ENCODE data around the gene ITSN1.
A peak's percentile ranks its signal among the peaks of the same experiment; 100 is the strongest.

The ITSN1 gene

GRCh38 chr21:33874161-33874560 is 231.9 kb downstream of the ITSN1 start:
- peak in 2 of 10 donors; percentile 51 to 68 for DNase-seq
- intact Hi-C loops (cut with DNase I), result no loop called here

- DNase-seq, result peak in 2 of 10 donors; percentile 26 to 76
- intact Hi-C loops (cut with DNase I), result no loop called here
Measured at GRCh38 chr21:33875026-33875695, 232.9 kb downstream of the ITSN1 start.

DNA sequence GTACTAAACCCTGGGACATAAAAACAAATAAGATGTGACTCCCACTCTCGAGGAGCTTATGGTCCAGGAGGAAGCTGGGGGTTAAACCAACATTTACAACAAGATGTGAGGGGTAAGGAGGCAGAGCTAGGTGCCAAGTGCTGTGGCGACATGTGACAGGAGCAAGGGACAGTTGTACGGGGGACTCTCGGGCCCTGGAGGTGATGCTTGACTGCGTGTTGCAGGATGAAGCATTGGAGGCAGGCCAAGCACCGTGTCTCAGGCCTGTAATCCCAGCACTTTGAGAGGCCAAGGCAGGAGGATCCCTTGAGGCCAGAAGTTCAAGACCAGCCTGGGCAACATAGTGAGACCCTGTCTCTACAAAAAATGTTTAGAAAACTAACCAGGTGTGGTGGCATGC is 236.5 kb downstream of the ITSN1 start:
- peak in 2 of 10 donors; percentile 21 to 61 for DNase-seq
- intact Hi-C loops (cut with DNase I), result no loop called here

- DNase-seq, result peak in 2 of 10 donors; percentile 14 to 63
Measured at GRCh38 chr21:33880626-33881025, 238.3 kb downstream of the ITSN1 start.

GRCh38 chr21:33881689-33882440 is 239.6 kb downstream of the ITSN1 start:
- peak in 2 of 10 donors; percentile 10 to 24 for DNase-seq
- intact Hi-C loops (cut with DNase I), result no loop called here

More at GRCh38 chr21:33880626-33881025, 238.3 kb downstream of the ITSN1 start:
- intact Hi-C loops (cut with DNase I), result no loop called here

GRCh38 chr21:33883118-33883517 is 240.8 kb downstream of the ITSN1 start:
- DNase-seq, result peak in 1 of 10 donors; percentile 9
- intact Hi-C loops (cut with DNase I), result no loop called here

DNA sequence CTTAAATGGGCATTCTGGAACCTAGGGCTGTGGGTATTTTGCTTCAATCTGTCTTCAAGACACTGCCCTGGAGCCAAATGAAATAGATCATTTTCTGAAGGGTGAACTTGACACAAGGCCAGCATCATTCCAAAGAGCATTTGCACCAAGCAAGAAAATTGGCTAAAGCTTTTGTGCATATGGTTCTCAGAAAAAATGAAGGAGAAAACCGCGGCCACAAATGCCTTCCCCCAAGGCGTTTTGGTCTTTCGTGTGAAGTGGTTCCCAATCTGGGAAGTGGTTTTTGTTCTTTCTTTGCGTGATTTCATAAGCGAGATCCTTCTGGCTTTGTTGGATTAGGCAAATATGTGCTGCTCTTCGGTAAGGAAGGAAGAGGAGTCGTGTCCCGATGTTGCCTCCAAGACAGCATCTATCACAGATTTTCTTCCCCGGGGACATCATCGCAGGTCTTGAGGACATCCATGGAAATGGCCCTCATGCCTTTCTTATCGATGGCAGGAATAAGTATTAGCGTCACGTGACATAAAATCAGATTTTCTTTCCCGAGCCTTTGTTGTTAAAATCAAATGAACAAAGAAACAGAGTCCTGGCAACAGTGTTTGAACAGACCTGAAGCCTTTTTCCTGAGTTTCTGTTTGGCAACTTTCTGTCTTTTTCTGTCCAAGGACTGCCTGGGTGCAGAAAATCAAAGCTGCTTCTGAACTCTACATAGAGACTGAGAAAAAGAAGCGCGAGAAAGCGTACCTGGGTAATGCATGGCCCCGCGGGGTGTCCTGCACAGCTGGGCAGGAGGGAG is 242.3 kb downstream of the ITSN1 start:
- DNase-seq, result no peak
- intact Hi-C loops (cut with DNase I), result no loop called here

- DNase-seq, result no peak
- intact Hi-C loops (cut with DNase I), result no loop called here
Measured at GRCh38 chr21:33885172-33885514, 242.8 kb downstream of the ITSN1 start.

DNA sequence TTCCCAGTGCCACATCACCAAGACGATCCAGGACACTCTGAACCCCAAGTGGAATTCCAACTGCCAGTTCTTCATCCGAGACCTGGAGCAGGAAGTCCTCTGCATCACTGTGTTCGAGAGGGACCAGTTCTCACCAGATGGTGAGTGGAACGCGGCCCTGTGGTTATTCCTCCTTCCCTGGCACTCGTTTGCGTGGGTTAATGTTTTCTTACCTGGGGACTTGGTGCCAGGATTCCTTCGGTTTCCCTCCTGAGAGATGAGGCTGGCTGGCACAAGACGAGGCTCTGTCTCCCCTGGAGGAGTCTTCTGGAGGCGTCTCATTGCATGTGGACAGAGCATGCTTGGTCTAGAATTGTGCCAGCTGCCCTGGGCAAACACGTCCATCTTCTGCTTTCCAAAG is 244.0 kb downstream of the ITSN1 start:
- intact Hi-C loops (cut with DNase I), result no loop called here
- peak in 1 of 10 donors; percentile 18 for DNase-seq

DNA sequence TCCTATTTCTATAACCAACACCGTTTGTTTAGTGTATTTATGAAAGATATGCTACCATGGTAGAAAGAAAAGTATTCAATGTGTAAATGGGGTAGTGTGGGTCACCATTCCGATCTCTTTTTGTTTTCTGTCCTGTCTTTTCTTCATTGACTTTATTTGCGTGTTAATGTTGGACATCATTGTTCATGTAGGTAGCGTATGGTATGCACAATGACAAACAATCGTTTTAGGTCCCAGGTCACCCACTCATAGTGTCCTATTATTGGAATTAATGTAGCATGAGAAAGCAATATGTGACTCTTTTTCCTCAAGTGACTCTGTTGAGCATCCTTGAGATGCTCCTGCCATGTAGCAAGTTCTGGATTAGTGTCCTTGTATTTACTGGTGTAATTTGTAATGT is 247.9 kb downstream of the ITSN1 start:
- intact Hi-C loops (cut with DNase I), result no loop called here
- no peak for DNase-seq

DNA sequence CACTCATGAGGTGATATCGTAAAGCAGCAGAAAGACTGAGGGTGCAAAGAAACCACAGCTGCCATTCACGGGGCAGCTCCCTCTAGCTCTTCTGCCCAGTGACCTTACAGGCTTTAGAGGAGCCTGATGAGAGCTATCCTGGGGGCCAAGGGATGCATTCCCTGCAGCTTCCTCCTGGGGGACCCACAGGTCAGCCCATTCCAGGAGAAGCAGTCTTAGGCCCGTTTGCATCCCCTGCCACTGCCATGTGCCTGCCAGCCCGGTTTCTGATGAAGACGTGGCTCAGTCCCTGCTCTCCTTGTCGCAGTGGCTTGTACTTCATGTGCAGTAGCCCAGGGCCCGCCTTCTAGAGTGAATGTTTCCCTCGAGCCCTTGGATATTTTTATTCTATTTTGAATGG is 250.6 kb downstream of the ITSN1 start:
- intact Hi-C loops (cut with DNase I), result no loop called here
- DNase-seq, result no peak

DNA sequence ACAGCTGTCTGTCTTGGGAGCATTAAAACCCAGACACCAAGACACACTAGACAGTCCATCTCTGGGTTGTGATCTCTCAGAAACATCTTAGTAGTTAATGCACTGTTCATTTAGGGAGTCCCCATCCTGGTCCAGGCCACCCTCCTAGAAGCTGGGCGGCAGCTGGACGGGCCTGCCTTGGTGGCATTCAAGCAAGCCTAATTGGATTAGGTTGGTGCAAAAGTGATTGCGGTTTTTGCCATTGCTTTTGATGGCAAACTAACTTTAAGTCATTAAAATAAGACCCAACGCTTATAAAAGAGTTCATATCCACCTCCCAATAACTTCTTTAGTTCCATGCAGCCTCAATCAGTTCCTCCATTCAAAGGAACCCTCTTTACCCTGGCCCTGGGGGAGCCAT is 251.6 kb downstream of the ITSN1 start:
- no peak for DNase-seq
- intact Hi-C loops (cut with DNase I), result no loop called here

DNA sequence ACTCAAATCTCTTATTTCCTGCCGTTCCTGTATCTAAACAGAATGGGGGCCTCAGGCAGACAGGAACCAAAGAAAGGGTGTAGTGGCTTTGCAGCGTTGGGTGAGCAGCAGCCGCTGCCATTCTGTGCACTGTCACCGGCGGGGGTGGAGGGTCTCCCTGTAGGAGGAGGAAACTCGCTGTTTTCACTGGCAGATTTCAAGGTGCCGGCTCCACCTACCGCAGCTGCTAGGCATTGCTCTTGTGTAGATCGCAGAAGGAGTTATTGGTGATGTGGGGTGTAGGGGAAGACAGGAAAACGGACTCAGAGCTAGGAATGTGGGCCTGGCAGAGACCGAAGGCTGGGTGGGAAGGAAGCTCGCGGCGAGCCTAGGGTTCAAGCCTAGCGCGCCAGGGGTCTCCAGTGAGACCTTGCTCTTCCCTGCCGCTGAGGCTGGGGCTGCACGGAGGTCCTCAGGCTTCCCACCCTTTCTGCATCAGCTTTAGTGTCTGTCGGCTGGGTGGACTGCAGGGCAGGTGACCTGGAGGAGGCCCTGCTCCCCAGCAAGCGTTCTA is 252.5 kb downstream of the ITSN1 start:
- DNase-seq, result peak; percentile 49 to 97 (median 79)
- intact Hi-C loops (cut with DNase I), result no loop called here

DNA sequence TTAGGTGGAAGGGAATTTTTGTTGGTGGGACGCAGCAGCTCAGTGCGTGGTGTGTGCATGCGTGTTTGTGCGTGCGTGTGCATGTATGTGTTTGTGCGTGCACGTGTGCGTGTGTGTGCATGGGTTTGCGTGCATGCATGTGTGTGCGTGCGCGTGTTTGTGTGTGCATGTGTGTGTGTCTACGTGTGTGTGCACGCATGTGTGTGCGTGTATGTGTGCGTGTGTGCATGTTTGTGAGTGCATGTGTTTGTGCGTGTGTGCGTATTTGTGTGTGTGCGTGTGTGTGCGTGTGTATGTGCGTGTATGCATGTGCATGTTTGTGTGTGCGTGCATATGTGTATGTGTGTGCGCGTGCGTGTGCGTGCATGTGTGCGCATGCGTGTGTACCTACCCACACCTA is 253.1 kb downstream of the ITSN1 start:
- intact Hi-C loops (cut with DNase I), result no loop called here
- no peak for DNase-seq

- intact Hi-C loops (cut with DNase I), result no loop called here
- DNase-seq, result no peak
Measured at GRCh38 chr21:33896691-33897090, 254.4 kb downstream of the ITSN1 start.

- DNase-seq, result no peak
- intact Hi-C loops (cut with DNase I), result no loop called here
Measured at GRCh38 chr21:33897098-33897497, 254.8 kb downstream of the ITSN1 start.

GRCh38 chr21:33897739-33898138 is 255.4 kb downstream of the ITSN1 start:
- intact Hi-C loops (cut with DNase I), result no loop called here
- DNase-seq, result no peak

DNA sequence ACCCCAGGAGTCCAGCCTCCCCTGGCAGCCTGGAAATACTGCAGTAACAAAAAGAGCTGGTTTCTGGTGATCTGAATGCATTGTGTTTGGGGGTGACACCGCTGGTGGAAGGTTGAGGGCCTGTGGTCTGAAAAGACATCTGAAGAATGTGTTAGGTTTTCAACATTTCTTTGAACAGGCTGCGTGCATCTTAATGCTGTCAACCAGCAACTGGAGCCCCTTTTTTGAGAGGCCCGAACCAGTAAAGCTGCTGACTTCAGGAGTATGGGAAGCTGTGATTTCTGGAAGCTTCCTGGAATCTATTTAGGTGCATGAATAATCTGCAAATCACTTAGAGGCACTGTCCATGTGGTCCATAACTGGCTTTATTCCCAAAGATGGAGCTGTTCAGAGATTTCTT is 256.3 kb downstream of the ITSN1 start:
- DNase-seq, result no peak
- intact Hi-C loops (cut with DNase I), result no loop called here

DNA sequence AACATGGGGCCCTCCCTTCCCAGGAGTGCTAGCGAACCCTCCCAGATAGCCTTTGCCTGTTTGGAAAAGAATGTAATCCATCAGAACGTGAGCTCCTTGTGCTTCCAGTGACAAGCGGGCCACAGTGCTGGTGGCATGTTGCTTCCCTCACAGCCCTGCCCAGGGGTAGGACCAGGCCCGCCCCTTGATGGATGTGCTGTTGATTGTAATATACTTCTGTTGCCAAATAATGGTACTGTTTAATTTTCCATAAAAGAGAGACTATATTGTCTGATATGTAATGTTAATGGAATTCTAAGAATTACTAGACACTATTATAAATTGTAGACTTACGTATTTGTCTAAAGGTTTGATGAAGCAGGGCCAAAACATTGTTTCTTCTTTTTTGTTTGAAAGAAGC is 256.9 kb downstream of the ITSN1 start:
- intact Hi-C loops (cut with DNase I), result no loop called here
- no peak for DNase-seq

DNA sequence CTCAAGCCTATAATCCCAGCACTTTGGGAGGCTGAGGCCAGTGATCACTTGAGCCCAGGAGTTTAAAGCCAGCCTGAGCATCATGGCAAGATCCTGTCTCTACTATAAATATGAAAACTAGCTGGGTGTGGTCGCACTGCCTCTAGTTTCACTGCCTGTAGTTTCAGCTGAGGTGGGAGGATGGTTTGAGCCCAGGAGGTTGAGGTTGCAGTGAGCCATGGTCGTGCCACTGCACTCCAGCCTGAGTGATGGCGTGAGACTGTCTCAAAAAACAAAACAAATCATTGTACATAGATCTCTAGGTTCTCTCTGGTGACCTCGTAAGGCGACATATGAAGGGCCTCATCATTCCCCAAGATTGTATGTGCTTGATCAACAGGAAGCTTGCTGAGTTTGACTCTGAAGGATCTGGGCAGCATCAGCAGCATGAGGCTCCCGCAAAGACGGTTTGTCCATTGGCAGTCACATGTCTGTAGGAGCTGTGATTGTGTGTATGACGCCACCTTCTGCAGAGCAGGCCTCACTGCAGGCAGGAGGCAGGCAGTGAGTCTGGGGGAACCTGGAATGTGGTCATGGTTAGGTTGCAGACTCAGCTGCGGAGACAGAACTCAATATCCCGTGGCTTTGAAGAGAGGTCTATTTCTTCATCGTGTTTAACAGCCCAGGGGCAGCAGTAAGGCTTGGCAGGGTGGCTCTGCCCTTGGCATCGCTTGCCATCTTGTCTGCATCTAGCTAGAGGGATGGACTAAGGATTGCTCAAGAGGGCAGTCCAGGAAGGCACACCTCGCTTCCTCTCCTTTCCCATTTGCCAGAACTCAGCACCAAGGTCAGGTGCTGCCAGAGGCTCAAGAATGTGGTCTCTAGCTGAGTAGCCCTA is 259.3 kb downstream of the ITSN1 start:
- intact Hi-C loops (cut with DNase I), result no loop called here
- DNase-seq, result peak in 5 of 10 donors; percentile 34 to 88 (median 38)

Data from posterior cingulate gyrus (tissue), 11 donors.